ENCODE results near the gene NOS1AP. TPM values are rescaled to one million over a fixed set of nuclear protein-coding genes. Genes with fewer than 3 reads are reported as not detected.
A peak's percentile ranks its signal among the peaks of the same experiment; 100 is the strongest.

NOS1AP gene
- polyA plus RNA-seq, 6 donors from 2014 or later: not detected

DNA sequence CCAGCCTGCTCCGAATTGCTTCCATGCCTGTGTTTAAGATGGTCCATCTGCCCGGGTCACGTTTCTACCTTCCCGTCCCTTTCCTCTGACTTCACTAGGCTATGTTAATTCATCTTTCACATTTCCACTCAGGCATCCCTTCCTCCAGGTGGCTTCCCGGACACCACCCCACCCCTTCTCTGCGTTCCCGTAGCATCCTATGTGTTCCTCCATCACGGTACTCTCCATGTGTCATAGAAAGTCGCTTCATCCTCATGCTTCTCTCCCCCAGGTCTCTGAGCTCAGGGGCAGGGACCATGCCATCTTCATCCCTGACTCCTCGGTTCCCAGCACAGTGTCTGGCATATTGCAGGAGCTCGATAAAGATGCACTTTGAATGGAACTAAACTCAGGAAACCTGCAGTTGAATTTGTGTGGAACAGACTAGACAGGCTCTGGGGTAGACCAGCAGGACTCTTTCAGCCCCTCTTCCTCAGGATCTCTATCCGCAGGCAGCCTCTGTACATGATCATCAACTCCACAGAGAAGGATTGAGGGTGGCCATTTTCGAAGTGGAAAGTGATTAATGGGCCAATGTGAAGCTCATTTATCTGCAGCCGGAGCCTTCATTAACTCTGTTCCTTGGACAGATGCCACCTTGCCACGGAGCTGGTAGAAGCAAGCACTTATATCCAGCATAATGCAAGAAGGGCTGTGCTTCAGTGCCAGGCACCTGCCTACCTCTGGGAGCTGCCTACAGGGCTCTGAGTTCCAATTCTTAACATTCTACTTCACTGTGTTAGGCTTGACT lies 321.1 kb downstream of the NOS1AP start:
- H3K27ac Mint-ChIP-seq: peak overlapping the region in 1 of 6 donors; percentile 2
- ATAC-seq (ENCODE audit: low read depth in 2 of 2): no peak
- no peak overlapping the region for H3K4me3 Mint-ChIP-seq
- no peak for DNase-seq
- H3K27me3 Mint-ChIP-seq: peaks cover 0 to 18% (median 17%) of the 10 kb centered on the region in 3 donors
- H3K36me3 Mint-ChIP-seq: no peaks in the 10 kb centered on the region
- H3K4me1 Mint-ChIP-seq: peaks cover 8 to 19% (median 10%) of the 10 kb centered on the region in 3 donors
- H3K9me3 Mint-ChIP-seq: no peaks in the 10 kb centered on the region

- no peaks in the 10 kb centered on the region for H3K36me3 Mint-ChIP-seq
- no peak overlapping the region for H3K27ac Mint-ChIP-seq
- H3K4me3 Mint-ChIP-seq: no peak overlapping the region
- ATAC-seq (ENCODE audit: low read depth in 2 of 2) (no peak), DNase-seq (no peak)
- peaks cover 8 to 19% (median 10%) of the 10 kb centered on the region in 3 donors for H3K4me1 Mint-ChIP-seq
- H3K9me3 Mint-ChIP-seq: no peaks in the 10 kb centered on the region
- H3K27me3 Mint-ChIP-seq: peaks cover 12 to 32% (median 24%) of the 10 kb centered on the region in 3 donors
Measured at GRCh38 chr1:162391790-162392563, 322.5 kb downstream of the NOS1AP start.

DNA sequence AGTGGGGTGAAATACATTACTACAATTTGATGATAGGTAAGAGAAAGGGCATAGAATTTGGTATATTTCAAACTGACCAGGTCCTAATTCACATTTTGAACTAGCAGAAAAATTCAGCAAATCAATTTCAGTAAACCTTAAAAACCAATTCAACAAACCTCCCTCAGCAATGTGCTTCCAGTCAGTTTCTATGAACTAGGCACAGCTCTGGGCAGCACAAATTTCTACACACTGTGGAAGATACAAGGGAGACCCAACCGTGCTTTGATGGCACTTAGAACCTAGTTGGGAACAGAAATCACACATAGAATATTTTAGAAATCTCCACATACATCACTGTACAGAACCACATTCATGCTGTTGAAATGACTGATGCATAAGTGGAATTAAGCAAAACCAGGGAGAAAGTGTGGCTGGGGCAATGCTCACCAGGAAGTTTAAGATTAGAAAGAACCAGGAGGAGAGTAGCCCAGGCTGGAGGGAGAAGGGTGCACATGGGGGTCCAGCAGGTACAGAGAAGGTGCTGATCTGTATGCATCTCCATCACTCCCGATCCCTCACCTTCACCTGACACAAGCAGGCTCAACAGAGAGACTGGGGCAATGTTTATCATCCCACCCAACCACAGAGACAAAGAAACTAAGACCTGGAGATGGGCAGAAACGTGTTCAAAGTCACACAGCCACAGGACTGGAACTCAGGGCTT lies 326.9 kb downstream of the NOS1AP start:
- H3K27me3 Mint-ChIP-seq: peaks cover 34 to 40% (median 37%) of the 10 kb centered on the region in 3 donors
- H3K9me3 Mint-ChIP-seq: no peaks in the 10 kb centered on the region
- DNase-seq: no peak
- no peak for ATAC-seq (ENCODE audit: low read depth in 2 of 2)
- peak overlapping the region in 1 of 8 donors; percentile 24 for H3K4me3 Mint-ChIP-seq
- H3K36me3 Mint-ChIP-seq: no peaks in the 10 kb centered on the region
- peaks cover 0 to 7% (median 4%) of the 10 kb centered on the region in 3 donors for H3K4me1 Mint-ChIP-seq
- no peak overlapping the region for H3K27ac Mint-ChIP-seq

DNA sequence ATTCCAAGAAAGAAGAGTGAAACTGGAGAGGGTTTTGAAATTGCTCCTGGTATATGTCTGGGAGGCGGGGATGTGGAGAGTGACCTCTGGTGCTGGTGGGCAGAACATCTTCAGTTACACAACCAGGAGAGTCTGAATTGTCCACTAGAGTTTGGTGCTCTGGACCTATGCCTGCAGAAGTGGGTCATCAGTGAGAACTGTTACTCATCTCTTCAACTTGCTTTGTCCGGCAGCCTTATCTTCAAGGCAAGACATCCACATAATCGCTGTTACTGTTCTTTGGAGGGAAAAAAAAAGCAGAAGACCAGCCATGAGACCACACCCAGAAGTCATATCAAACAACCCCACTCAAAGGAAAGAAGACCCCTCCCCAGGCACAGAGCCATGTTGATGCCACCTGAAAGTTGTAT lies 327.6 kb downstream of the NOS1AP start:
- H3K4me3 Mint-ChIP-seq: no peak overlapping the region
- no peak for DNase-seq
- no peaks in the 10 kb centered on the region for H3K36me3 Mint-ChIP-seq
- peaks cover 0 to 2% (median 1%) of the 10 kb centered on the region in 3 donors for H3K4me1 Mint-ChIP-seq
- peaks cover 31 to 41% (median 39%) of the 10 kb centered on the region in 3 donors for H3K27me3 Mint-ChIP-seq
- ATAC-seq (ENCODE audit: low read depth in 2 of 2): no peak
- no peaks in the 10 kb centered on the region for H3K9me3 Mint-ChIP-seq
- no peak overlapping the region for H3K27ac Mint-ChIP-seq

- Mint-ChIP-seq H3K9me3 (no peaks in the 10 kb centered on the region), H3K27me3 (peaks cover 32 to 48% (median 47%) of the 10 kb centered on the region in 3 donors), H3K36me3 (no peaks in the 10 kb centered on the region), H3K27ac (no peak overlapping the region), H3K4me1 (no peaks in the 10 kb centered on the region), H3K4me3 (no peak overlapping the region)
- ATAC-seq (ENCODE audit: low read depth in 2 of 2) (no peak), DNase-seq (no peak)
Measured at GRCh38 chr1:162397943-162398560, 328.6 kb downstream of the NOS1AP start.

DNA sequence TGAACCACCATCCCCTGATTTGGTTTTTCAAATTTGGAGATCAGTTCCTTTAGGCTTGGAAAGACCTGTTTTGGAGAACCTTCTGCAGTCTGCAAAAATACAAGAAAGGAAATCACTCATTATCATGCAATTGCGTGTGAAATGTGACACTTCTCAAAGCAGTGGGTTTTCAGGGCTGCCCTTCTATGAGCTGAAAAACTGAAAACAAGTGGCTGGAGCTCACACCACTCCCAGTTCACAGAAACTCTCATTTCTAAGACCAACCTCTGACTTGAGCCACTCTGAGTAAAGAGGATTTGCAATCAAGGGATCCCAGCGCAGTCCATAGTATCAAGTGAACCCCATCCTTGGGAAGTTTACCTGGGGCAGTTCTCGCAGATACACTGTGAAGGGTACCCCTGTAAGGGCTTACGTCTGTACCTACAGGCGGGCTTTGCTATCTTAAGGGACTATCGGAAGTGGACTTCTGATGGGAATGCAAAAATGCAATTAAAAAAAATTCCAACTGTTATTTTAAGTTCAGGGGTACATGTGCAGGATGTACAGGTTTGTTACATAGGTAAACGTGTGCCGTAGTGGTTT lies 329.6 kb downstream of the NOS1AP start:
- no peak overlapping the region for H3K4me3 Mint-ChIP-seq

GRCh38 chr1:162400790-162401355 lies 331.4 kb downstream of the NOS1AP start:
- Mint-ChIP-seq H3K4me3 (no peak overlapping the region), H3K27ac (no peak overlapping the region), H3K36me3 (no peaks in the 10 kb centered on the region), H3K4me1 (no peaks in the 10 kb centered on the region), H3K27me3 (peaks cover 36 to 46% (median 45%) of the 10 kb centered on the region in 3 donors), H3K9me3 (no peaks in the 10 kb centered on the region)
- no peak for ATAC-seq (ENCODE audit: low read depth in 2 of 2)
- no peak for DNase-seq

More for the DNA sequence above, 329.6 kb downstream of the NOS1AP start:
- Mint-ChIP-seq H3K27ac (no peak overlapping the region), H3K36me3 (no peaks in the 10 kb centered on the region), H3K4me1 (no peaks in the 10 kb centered on the region), H3K9me3 (no peaks in the 10 kb centered on the region), H3K27me3 (peaks cover 37 to 48% (median 47%) of the 10 kb centered on the region in 3 donors)
- ATAC-seq (ENCODE audit: low read depth in 2 of 2) (no peak), DNase-seq (no peak)

DNA sequence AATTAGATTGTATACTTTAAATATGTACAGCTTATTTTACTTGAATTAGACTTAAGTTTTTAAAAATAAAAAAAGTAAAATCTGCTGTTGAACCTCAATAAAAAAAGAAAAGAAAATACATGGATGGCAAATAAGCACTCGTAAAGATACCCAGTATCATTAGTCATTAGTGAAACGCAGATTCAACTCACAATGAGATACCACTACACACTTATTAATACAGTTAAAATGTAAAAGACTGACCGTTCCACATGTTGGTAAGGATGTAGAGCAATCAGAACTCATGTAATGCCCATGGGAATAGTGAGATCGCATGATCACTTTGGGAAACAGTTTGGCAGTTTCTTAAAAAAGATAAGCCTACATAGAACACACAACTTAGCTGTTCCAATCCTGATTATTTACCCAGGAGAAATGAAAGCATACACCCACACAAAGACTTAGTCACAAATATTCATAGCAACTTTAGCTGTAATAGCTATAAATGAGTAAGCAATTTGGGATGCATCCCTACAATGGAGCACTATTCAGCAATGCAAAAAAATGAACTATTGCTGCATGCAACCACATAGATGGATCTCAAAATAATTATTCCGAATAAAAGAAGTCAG lies 335.2 kb downstream of the NOS1AP start:
- no peak overlapping the region for H3K27ac Mint-ChIP-seq
- DNase-seq: no peak
- ATAC-seq (ENCODE audit: low read depth in 2 of 2): no peak
- H3K4me1 Mint-ChIP-seq: no peaks in the 10 kb centered on the region
- H3K9me3 Mint-ChIP-seq: no peaks in the 10 kb centered on the region
- H3K4me3 Mint-ChIP-seq: no peak overlapping the region
- H3K36me3 Mint-ChIP-seq: no peaks in the 10 kb centered on the region
- peaks cover 12 to 18% (median 12%) of the 10 kb centered on the region in 3 donors for H3K27me3 Mint-ChIP-seq

DNA sequence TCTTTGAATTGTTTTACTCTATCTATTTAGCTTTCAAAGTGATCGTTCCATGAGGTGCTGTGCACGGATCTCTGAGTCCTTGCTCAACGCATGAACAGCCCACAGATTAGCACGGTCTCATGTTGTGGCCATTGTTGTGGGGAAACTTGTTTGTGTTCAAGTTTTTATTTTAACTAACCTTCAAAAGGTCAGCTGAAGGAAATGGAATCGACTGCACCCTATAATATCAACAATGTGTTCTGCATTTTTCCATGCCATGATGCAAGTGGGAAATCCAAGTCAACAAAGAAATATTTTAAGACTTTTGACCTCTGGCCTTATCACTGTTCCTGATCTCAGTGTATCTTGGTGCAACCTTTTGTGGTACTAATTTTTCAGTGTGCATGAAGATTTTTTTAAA lies 336.3 kb downstream of the NOS1AP start:
- ATAC-seq (ENCODE audit: low read depth in 2 of 2) (no peak), DNase-seq (no peak)
- peaks cover 8 to 23% (median 10%) of the 10 kb centered on the region in 3 donors for H3K27me3 Mint-ChIP-seq
- H3K4me1 Mint-ChIP-seq: no peaks in the 10 kb centered on the region
- no peak overlapping the region for H3K4me3 Mint-ChIP-seq
- no peak overlapping the region for H3K27ac Mint-ChIP-seq
- H3K36me3 Mint-ChIP-seq: no peaks in the 10 kb centered on the region
- no peaks in the 10 kb centered on the region for H3K9me3 Mint-ChIP-seq

DNA sequence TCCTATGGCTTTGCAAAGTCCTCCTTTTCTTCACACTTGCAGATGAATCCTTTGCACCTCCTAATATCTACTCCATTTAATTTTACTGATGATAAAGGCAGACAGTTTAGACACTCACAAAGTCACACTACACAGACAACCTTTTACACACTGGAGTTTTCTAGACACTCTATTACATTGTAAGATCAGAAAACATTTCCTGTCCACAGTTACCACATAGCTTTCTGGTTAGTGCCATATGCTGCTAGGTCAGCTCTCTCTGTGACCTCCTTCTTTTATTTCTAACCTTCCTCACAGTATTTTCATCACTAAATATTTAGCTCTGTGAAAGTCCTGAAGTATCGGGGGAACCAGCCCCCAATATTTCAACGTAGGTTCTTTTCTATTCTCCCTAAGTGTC lies 337.3 kb downstream of the NOS1AP start:
- Mint-ChIP-seq H3K9me3 (no peaks in the 10 kb centered on the region), H3K4me1 (no peaks in the 10 kb centered on the region), H3K27me3 (peaks cover 15 to 27% (median 16%) of the 10 kb centered on the region in 3 donors), H3K36me3 (no peaks in the 10 kb centered on the region), H3K4me3 (no peak overlapping the region), H3K27ac (no peak overlapping the region)
- no peak for DNase-seq
- ATAC-seq (ENCODE audit: low read depth in 2 of 2): no peak

DNA sequence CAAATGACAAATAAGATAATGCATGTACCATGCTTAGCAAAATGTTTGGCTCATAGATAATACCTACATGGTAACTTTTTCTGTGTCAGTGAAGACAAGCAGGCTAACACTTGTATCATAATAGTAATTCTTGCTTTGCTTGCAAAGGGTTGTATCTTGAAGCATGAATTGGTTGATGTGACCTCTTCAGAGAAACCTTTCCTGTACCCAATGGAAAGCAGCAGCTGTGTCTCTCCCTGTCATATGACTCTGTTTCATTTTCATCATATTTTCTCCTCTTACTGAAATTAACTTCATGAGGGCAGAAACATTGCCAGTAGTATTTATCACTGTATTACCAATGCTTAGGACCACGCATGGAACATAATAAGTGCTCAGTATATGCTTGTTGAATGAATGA lies 338.0 kb downstream of the NOS1AP start:
- H3K36me3 Mint-ChIP-seq: no peaks in the 10 kb centered on the region
- H3K4me1 Mint-ChIP-seq: no peaks in the 10 kb centered on the region

GRCh38 chr1:162412002-162412401 lies 342.5 kb downstream of the NOS1AP start, which contains the start of gene SH2D1B:
Gene SH2D1B, minus strand, starts transcription at chr1:162412136. Its CDS starts 120 bp downstream, at chr1:162412016.
- Mint-ChIP-seq H3K4me3 (peak within 1 kb of the TSS in 1 of 8 donors; percentile 26), H3K27me3 (peaks cover 18 to 25% (median 19%) of the 10 kb centered on the region in 3 donors), H3K4me1 (no peaks in the 10 kb centered on the region), H3K36me3 (no peaks in the 10 kb centered on the region), H3K9me3 (no peaks in the 10 kb centered on the region), H3K27ac (no peak within 1 kb of the TSS)
- DNase-seq (no peak), ATAC-seq (ENCODE audit: low read depth in 2 of 2) (no peak)

More for the DNA sequence above, 338.0 kb downstream of the NOS1AP start:
- ATAC-seq (ENCODE audit: low read depth in 2 of 2) (no peak), DNase-seq (no peak)
- Mint-ChIP-seq H3K9me3 (no peaks in the 10 kb centered on the region), H3K4me3 (no peak overlapping the region), H3K27me3 (peaks cover 10 to 32% (median 14%) of the 10 kb centered on the region in 3 donors), H3K27ac (no peak overlapping the region)
